ENCODE results near the gene MAGEB4. TPM values are rescaled to one million over a fixed set of nuclear protein-coding genes. Genes with fewer than 3 reads are reported as not detected.

Gene MAGEB4
- total RNA-seq, 1 donor from 2014 or later = not detected

GRCh38 chrX:30278365-30278764, 36.6 kb downstream of the MAGEB4 start:
- Histone ChIP-seq H3K4me2 (no peak overlapping the region), H2AFZ (replicated peaks) (no peak overlapping the region), H3K4me1 (no peaks in the 10 kb centered on the region), H3F3A (ENCODE audit: low read depth) (no peaks in the 10 kb centered on the region), H3K27me3 (no peaks in the 10 kb centered on the region), H3K9ac (no peak overlapping the region), H3K79me2 (ENCODE audit: low read depth) (no peaks in the 10 kb centered on the region), H3K36me3 (no peaks in the 10 kb centered on the region), H3K4me3 (no peak overlapping the region), H3K9me3 (ENCODE audit: low read depth) (no peaks in the 10 kb centered on the region), H3K27ac (no peak overlapping the region), H4K20me1 (ENCODE audit: low read depth) (no peaks in the 10 kb centered on the region)
- no peak for DNase-seq (ENCODE audit: low spot score)
- Mint-ChIP-seq H3K36me3 (no peaks in the 10 kb centered on the region), H3K4me1 (no peaks in the 10 kb centered on the region), H3K4me3 (no peak overlapping the region), H3K27me3 (ENCODE audit: insufficient read depth, low read depth) (no peaks in the 10 kb centered on the region), H3K27ac (no peak overlapping the region), H3K9me3 (peaks cover 2% of the 10 kb centered on the region)
- no peak for TF ChIP-seq CTCF (IDR thresholded peaks at IDR 0.05)
- no peak for TF ChIP-seq EZH2phosphoT487 (IDR thresholded peaks at IDR 0.05)
- no peak for TF ChIP-seq EZH2 (IDR thresholded peaks at IDR 0.05)

- no peaks in the 10 kb centered on the region for H3K4me1 ChIP-seq
- Mint-ChIP-seq H3K9me3 (peaks cover 2% of the 10 kb centered on the region), H3K27me3 (ENCODE audit: insufficient read depth, low read depth) (no peaks in the 10 kb centered on the region), H3K36me3 (no peaks in the 10 kb centered on the region), H3K4me3 (no peak overlapping the region), H3K4me1 (no peaks in the 10 kb centered on the region), H3K27ac (no peak overlapping the region)
- H3K4me2 ChIP-seq = no peak overlapping the region
- H3K9me3 ChIP-seq (ENCODE audit: low read depth) = no peaks in the 10 kb centered on the region
- no peaks in the 10 kb centered on the region for H3K79me2 ChIP-seq (ENCODE audit: low read depth)
- no peak overlapping the region for H3K4me3 ChIP-seq
- H3K27ac ChIP-seq = no peak overlapping the region
- H3F3A ChIP-seq (ENCODE audit: low read depth) = no peaks in the 10 kb centered on the region
- H2AFZ ChIP-seq (replicated peaks) = no peak overlapping the region
- no peak overlapping the region for H3K9ac ChIP-seq
- no peaks in the 10 kb centered on the region for H4K20me1 ChIP-seq (ENCODE audit: low read depth)
- no peaks in the 10 kb centered on the region for H3K36me3 ChIP-seq
- TF ChIP-seq CTCF (IDR thresholded peaks at IDR 0.05) = no peak
- TF ChIP-seq EZH2 (IDR thresholded peaks at IDR 0.05) = no peak
- no peak for TF ChIP-seq EZH2phosphoT487 (IDR thresholded peaks at IDR 0.05)
- no peak for DNase-seq (ENCODE audit: low spot score)
- no peaks in the 10 kb centered on the region for H3K27me3 ChIP-seq
Observed at GRCh38 chrX:30280428-30280827, 38.6 kb downstream of the MAGEB4 start.

- Histone ChIP-seq H3K9ac (no peak overlapping the region), H3F3A (ENCODE audit: low read depth) (no peaks in the 10 kb centered on the region), H2AFZ (replicated peaks) (no peak overlapping the region), H4K20me1 (ENCODE audit: low read depth) (no peaks in the 10 kb centered on the region), H3K36me3 (no peaks in the 10 kb centered on the region), H3K27me3 (no peaks in the 10 kb centered on the region), H3K9me3 (ENCODE audit: low read depth) (no peaks in the 10 kb centered on the region), H3K4me1 (no peaks in the 10 kb centered on the region), H3K27ac (no peak overlapping the region), H3K4me2 (no peak overlapping the region), H3K79me2 (ENCODE audit: low read depth) (no peaks in the 10 kb centered on the region), H3K4me3 (no peak overlapping the region)
- DNase-seq (ENCODE audit: low spot score) = no peak
- H3K9me3 Mint-ChIP-seq = peaks cover 2% of the 10 kb centered on the region
- TF ChIP-seq CTCF (IDR thresholded peaks at IDR 0.05) = no peak
- TF ChIP-seq EZH2 (IDR thresholded peaks at IDR 0.05) = no peak
- no peak for TF ChIP-seq EZH2phosphoT487 (IDR thresholded peaks at IDR 0.05)
- H3K36me3 Mint-ChIP-seq = no peaks in the 10 kb centered on the region
- H3K27ac Mint-ChIP-seq = no peak overlapping the region
- no peaks in the 10 kb centered on the region for H3K4me1 Mint-ChIP-seq
- no peaks in the 10 kb centered on the region for H3K27me3 Mint-ChIP-seq (ENCODE audit: insufficient read depth, low read depth)
- H3K4me3 Mint-ChIP-seq = no peak overlapping the region
Observed at GRCh38 chrX:30282527-30282926, 40.7 kb downstream of the MAGEB4 start.

Data from neural progenitor cell (in vitro differentiated cells).